Neural cell (in vitro differentiated cells): ENCODE data around the gene CAMK2A. TPM values are rescaled to one million over a fixed set of nuclear protein-coding genes. Genes with fewer than 3 reads are reported as not detected.

Experiments used
- H2AFZ ChIP-seq: fragments of 200-600, 300-800 bp; sonication (generic), shearing (Covaris generic); 2 replicates; pipeline ENCODE4 v1.6.0; 2014; ENCODE audit warnings: low read depth, mild to moderate bottlenecking, antibody characterized with exemption, low read length, moderate library complexity
- H3F3A ChIP-seq: fragments of 200-600 bp; shearing (Covaris generic); 2 replicates; pipeline ENCODE4 v1.6.1; 2016; ENCODE audit warnings: mild to moderate bottlenecking, moderate library complexity, mixed read lengths, antibody characterized with exemption, low read length; ENCODE audit not compliant: insufficient read depth, poor library complexity, severe bottlenecking
- H3K27ac ChIP-seq: fragments of 200-600, 300-800 bp; sonication (generic), shearing (Covaris generic); 2 replicates; pipeline ENCODE4 v1.5.1; 2014; ENCODE audit warnings: mild to moderate bottlenecking, low read length, moderate library complexity
- H3K27me3 ChIP-seq: fragments of 300-800, 200-600 bp; sonication (generic), shearing (Covaris generic); 2 replicates; pipeline ENCODE4 v1.6.0; 2014; ENCODE audit warnings: mild to moderate bottlenecking, low read depth, low read length, moderate library complexity; ENCODE audit not compliant: insufficient read depth
- H3K36me3 ChIP-seq: fragments of 300-800, 200-600 bp; sonication (generic), shearing (Covaris generic); 2 replicates; pipeline ENCODE4 v1.5.1; 2014; ENCODE audit warnings: mild to moderate bottlenecking, antibody characterized with exemption, low read length, moderate library complexity; ENCODE audit not compliant: insufficient read depth
- H3K4me2 ChIP-seq: fragments of 300-800, 200-600 bp; sonication (generic), shearing (Covaris generic); 2 replicates; pipeline ENCODE4 v1.6.0; 2014; ENCODE audit warnings: mild to moderate bottlenecking, low read length
- H3K4me3 ChIP-seq: fragments of 300-800, 200-600 bp; sonication (generic), shearing (Covaris generic); 2 replicates; pipeline ENCODE4 v1.5.1; 2014; ENCODE audit warnings: mild to moderate bottlenecking, low read length, moderate library complexity
- H3K79me2 ChIP-seq: fragments of 200-600 bp; shearing (Covaris generic); replicated peaks from 2 replicates; pipeline ENCODE4 v1.6.0; 2014; ENCODE audit warnings: mild to moderate bottlenecking, low read length, moderate library complexity; ENCODE audit not compliant: insufficient read depth
- H3K9ac ChIP-seq: fragments of 300-800, 200-600 bp; sonication (generic), shearing (Covaris generic); 2 replicates; pipeline ENCODE4 v1.6.1; 2016; ENCODE audit warnings: mild to moderate bottlenecking, low read length, mixed read lengths
- H3K9me2 ChIP-seq: fragments of 200-600 bp; shearing (Covaris generic); 2 replicates; pipeline ENCODE4 v1.6.1; 2016; ENCODE audit warnings: mild to moderate bottlenecking, low read length, mixed read lengths; ENCODE audit not compliant: insufficient read depth
- H3K9me3 ChIP-seq: fragments of 200-600, 300-800 bp; sonication (generic), shearing (Covaris generic); 2 replicates; pipeline ENCODE4 v1.6.1; 2016; ENCODE audit warnings: mild to moderate bottlenecking, mixed run types, low read length, moderate library complexity, mixed read lengths
- H4K20me1 ChIP-seq: fragments of 200-600 bp; shearing (Covaris generic); 2 replicates; pipeline ENCODE4 v1.6.1; 2016; ENCODE audit warnings: mild to moderate bottlenecking, mixed run types; ENCODE audit not compliant: insufficient read depth
- EP300 ChIP-seq: fragments of 450-650 bp; conservative IDR thresholded peaks from 2 replicates; pipeline ENCODE4 v1.6.1; 2014; ENCODE audit warnings: antibody characterized with exemption, mild to moderate bottlenecking, moderate library complexity; ENCODE audit not compliant: poor library complexity, severe bottlenecking
- EZH2 ChIP-seq: fragments of 200-600, 300-800 bp; shearing (Covaris generic), sonication (generic); IDR thresholded peaks from 2 replicates; pipeline ENCODE4 v1.6.1; 2014; ENCODE audit warnings: antibody characterized with exemption, low read length, borderline replicate concordance, mild to moderate bottlenecking; ENCODE audit not compliant: insufficient read depth, poor library complexity, severe bottlenecking
- MXI1 ChIP-seq: fragments of 450-650 bp; conservative IDR thresholded peaks from 2 replicates; pipeline ENCODE4 v1.6.1; 2014; ENCODE audit warnings: antibody characterized with exemption, mild to moderate bottlenecking; ENCODE audit not compliant: poor library complexity, severe bottlenecking
- POLR2AphosphoS5 ChIP-seq: IDR thresholded peaks from 2 replicates; pipeline ENCODE4 v1.6.1; 2012
- RAD21 ChIP-seq: fragments of 450-650 bp; conservative IDR thresholded peaks from 2 replicates; pipeline ENCODE4 v1.6.1; 2014; ENCODE audit warnings: antibody characterized with exemption, mild to moderate bottlenecking, moderate library complexity
- REST ChIP-seq: IDR thresholded peaks from 2 replicates; pipeline ENCODE4 v1.6.1; 2012; ENCODE audit warnings: borderline replicate concordance
- SMC3 ChIP-seq: fragments of 450-650 bp; conservative IDR thresholded peaks from 2 replicates; pipeline ENCODE4 v1.6.1; 2014; ENCODE audit warnings: antibody characterized with exemption, mild to moderate bottlenecking, moderate library complexity; ENCODE audit not compliant: poor library complexity
- TAF1 ChIP-seq: IDR thresholded peaks from 2 replicates; pipeline ENCODE4 v1.6.1; 2012; ENCODE audit warnings: low read depth
- polyA plus RNA-seq: library from polyadenylated mRNA; depleted of rRNA; stranded (reverse); fragments of >200 nt; gene quantifications from 2 replicates; pipeline ENCODE4 v1.2.3, GENCODE V29; 2014
- TF ChIP-seq, protein P1 (sequence below): fragments of 450-650 bp; IDR thresholded peaks from 2 replicates; pipeline ENCODE4 v1.5.1; 2014; ENCODE audit warnings: antibody characterized with exemption, mild to moderate bottlenecking, moderate library complexity; ENCODE audit not compliant: poor library complexity, severe bottlenecking

CAMK2A gene
- polyA plus RNA-seq, 1 donor from 2014 or later = 61.7 TPM

DNA sequence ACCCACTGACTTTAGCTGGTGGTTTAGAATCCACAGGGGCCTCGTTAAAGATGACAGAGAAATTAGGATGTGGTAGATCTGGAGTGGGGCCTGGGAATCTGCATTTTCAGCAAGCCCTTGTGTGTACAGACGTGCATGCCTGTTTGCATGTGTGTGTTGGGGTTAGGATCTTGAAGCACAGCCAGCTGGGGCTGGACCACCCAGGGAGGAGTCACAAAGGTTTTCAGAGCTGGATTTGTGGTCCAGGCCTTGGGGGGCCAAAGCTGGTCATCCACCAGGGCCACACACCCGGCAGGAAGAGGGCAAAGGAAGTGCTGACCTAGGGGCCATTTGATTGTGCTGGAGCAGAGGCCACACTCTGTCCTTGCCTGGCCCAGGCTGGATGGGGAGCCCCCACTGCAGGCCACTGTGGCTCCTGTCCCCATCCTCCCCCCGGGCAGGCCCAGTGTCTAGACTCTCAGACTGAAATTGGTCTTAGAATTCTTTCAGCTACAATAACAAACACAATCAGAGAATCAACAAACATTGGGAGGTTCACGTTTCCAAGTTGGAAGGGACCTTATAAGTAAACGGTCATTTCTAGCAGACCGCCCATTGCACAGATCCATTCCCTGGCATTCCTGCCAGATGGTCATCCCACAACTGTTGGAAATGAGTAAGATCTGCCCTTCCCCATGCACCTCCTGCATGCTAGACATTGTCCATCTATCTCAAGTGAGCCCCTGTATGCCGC, 112.7 kb downstream of the CAMK2A start:
- H3K4me3 ChIP-seq = no peak overlapping the region
- no peak overlapping the region for H3K27ac ChIP-seq

GRCh38 chr5:150175536-150175935, 114.0 kb downstream of the CAMK2A start:
- H3K36me3 ChIP-seq = no peaks in the 10 kb centered on the region
- no peaks in the 10 kb centered on the region for H4K20me1 ChIP-seq
- no peaks in the 10 kb centered on the region for H3F3A ChIP-seq
- no peak overlapping the region for H3K4me3 ChIP-seq
- no peaks in the 10 kb centered on the region for H3K79me2 ChIP-seq
- no peak overlapping the region for H3K9ac ChIP-seq
- H3K9me3 ChIP-seq = no peaks in the 10 kb centered on the region
- no peaks in the 10 kb centered on the region for H3K9me2 ChIP-seq
- no peaks in the 10 kb centered on the region for H3K27me3 ChIP-seq
- H3K27ac ChIP-seq = no peak overlapping the region
- H2AFZ ChIP-seq = no peak overlapping the region
- no peak overlapping the region for H3K4me2 ChIP-seq
- TF ChIP-seq RAD21 (no peak), REST (no peak), EP300 (no peak), EZH2 (no peak), MXI1 (no peak)
- TF ChIP-seq, protein P1, sequence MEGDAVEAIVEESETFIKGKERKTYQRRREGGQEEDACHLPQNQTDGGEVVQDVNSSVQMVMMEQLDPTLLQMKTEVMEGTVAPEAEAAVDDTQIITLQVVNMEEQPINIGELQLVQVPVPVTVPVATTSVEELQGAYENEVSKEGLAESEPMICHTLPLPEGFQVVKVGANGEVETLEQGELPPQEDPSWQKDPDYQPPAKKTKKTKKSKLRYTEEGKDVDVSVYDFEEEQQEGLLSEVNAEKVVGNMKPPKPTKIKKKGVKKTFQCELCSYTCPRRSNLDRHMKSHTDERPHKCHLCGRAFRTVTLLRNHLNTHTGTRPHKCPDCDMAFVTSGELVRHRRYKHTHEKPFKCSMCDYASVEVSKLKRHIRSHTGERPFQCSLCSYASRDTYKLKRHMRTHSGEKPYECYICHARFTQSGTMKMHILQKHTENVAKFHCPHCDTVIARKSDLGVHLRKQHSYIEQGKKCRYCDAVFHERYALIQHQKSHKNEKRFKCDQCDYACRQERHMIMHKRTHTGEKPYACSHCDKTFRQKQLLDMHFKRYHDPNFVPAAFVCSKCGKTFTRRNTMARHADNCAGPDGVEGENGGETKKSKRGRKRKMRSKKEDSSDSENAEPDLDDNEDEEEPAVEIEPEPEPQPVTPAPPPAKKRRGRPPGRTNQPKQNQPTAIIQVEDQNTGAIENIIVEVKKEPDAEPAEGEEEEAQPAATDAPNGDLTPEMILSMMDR = no peak

More for the DNA sequence above, 112.7 kb downstream of the CAMK2A start:
- H3K9ac ChIP-seq = no peak overlapping the region
- no peaks in the 10 kb centered on the region for H3K36me3 ChIP-seq
- no peak overlapping the region for H3K4me2 ChIP-seq
- no peaks in the 10 kb centered on the region for H3K27me3 ChIP-seq
- no peaks in the 10 kb centered on the region for H3F3A ChIP-seq
- H2AFZ ChIP-seq = no peak overlapping the region
- no peaks in the 10 kb centered on the region for H3K9me2 ChIP-seq
- no peaks in the 10 kb centered on the region for H3K79me2 ChIP-seq
- no peak for TF ChIP-seq REST
- TF ChIP-seq EZH2 = no peak
- TF ChIP-seq, protein P1 = no peak
- TF ChIP-seq POLR2AphosphoS5 = no peak
- no peak for TF ChIP-seq TAF1
- TF ChIP-seq MXI1 = no peak
- no peak for TF ChIP-seq RAD21
- no peak for TF ChIP-seq EP300
- no peak for TF ChIP-seq SMC3
- H4K20me1 ChIP-seq = no peaks in the 10 kb centered on the region
- no peaks in the 10 kb centered on the region for H3K9me3 ChIP-seq
